Bronchial epithelial cell (primary cell): ENCODE data around the gene CERS3. TPM values are rescaled to one million over a fixed set of nuclear protein-coding genes. Genes with fewer than 3 reads are reported as not detected.

Source experiments
- DNase-seq: peaks from one replicate; pipeline ENCODE4 v3.0.0-alpha.2; 2010; ENCODE audit warnings: low read depth
- FAIRE-seq: peaks from 2 replicates; lab custom pipeline; 2011; peaks lifted over from hg19 to GRCh38; lab: Jason Lieb, UNC
- H3K27me3 ChIP-seq: 2 replicates; pipeline ENCODE4 v1.5.1; 2011; ENCODE audit warnings: low read length; ENCODE audit not compliant: control insufficient read depth, insufficient read depth
- H3K36me3 ChIP-seq: 2 replicates; pipeline ENCODE4 v1.5.1; 2011; ENCODE audit warnings: low read length; ENCODE audit not compliant: control insufficient read depth, insufficient read depth
- H3K4me3 ChIP-seq: 2 replicates; pipeline ENCODE4 v1.5.1; 2011; ENCODE audit warnings: mild to moderate bottlenecking, low read depth, low read length, control low read depth
- CTCF ChIP-seq: IDR thresholded peaks from 2 replicates; pipeline ENCODE4 v1.5.1; 2011; ENCODE audit warnings: mild to moderate bottlenecking, moderate library complexity, low read length, control low read depth, inconsistent platforms; ENCODE audit not compliant: insufficient read depth, severe bottlenecking
- total RNA-seq: library from RNA; depleted of rRNA; stranded (reverse); fragments of >200 nt; gene quantifications from 2 replicates; pipeline ENCODE4 v1.2.1, GENCODE V29; 2014

Gene CERS3
- total RNA-seq, 1 donor from 2014 or later, result 4.7 TPM

- FAIRE-seq, result no peak
- Histone ChIP-seq H3K4me3 (no peak overlapping the region), H3K36me3 (no peaks in the 10 kb centered on the region), H3K27me3 (peaks cover 2% of the 10 kb centered on the region)
- TF ChIP-seq CTCF, result no peak
- no peak for DNase-seq
Observed at GRCh38 chr15:100373942-100374341, 154.8 kb downstream of the CERS3 start.

GRCh38 chr15:100373120-100373896 is 155.4 kb downstream of the CERS3 start:
- no peak for DNase-seq
- TF ChIP-seq CTCF, result no peak
- no peak for FAIRE-seq
- Histone ChIP-seq H3K36me3 (no peaks in the 10 kb centered on the region), H3K4me3 (peak overlapping the region; percentile 25), H3K27me3 (peaks cover 2% of the 10 kb centered on the region)

DNA sequence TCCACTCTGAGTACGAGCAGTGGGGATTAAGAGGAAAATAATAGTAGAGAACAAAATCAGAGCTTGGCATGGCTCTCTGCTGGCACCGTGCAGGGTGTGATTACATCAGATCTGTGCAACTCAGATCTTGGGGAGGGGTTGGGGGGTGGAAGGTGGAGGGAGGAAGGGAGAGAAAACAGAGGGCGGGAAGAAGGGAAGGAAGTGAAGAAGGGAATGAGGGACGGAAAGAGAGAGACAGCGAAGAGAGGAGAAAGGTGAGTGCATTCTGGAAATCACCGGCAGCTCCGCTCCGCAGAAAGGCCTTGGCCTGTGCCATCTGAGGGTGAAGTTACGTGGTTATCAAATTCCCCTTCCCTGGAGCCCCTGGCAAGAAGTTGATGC is 156.0 kb downstream of the CERS3 start:
- TF ChIP-seq CTCF, result no peak
- DNase-seq, result peak; percentile 6
- no peak for FAIRE-seq
- H3K36me3 ChIP-seq, result no peaks in the 10 kb centered on the region
- peak overlapping the region; percentile 25 for H3K4me3 ChIP-seq
- peaks cover 2% of the 10 kb centered on the region for H3K27me3 ChIP-seq

DNA sequence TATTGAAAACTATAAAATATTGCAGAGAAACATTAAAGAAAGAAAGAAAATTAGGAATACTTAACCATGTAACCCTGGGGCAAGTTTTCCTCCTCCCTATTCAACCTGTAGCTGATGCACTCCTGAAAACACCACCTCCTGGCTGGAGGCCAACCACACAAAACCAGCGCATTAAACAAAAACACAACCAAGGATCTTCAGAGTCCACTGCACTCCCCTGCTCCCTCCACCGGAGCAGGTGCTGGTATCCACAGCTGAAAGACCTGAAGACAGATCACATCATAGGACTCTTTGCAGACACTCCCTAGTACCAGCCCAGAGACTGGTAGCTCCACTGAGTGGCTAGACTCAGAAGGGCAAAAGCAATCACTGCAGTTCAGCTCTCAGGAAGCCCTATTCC is 173.4 kb downstream of the CERS3 start:
- Histone ChIP-seq H3K36me3 (no peaks in the 10 kb centered on the region), H3K4me3 (no peak overlapping the region), H3K27me3 (no peaks in the 10 kb centered on the region)
- FAIRE-seq, result no peak
- no peak for DNase-seq
- TF ChIP-seq CTCF, result no peak

DNA sequence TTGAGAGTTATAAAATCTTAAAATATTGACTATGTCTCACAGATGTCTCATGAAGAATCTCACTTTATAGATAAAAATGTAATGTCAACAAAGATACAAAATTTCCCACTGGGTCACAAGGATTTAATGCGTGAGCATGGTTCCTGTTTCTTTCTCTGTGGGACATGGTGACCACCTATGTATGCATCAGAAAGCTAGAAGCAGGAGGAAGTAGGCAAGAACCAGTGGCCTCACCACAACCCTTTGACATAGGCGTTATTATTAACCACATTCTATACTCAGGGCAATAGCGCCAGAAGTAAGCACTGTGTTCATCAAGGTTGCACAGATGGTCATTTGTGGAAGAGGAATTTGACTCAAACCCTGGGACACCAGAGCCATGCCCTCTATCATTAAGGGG is 175.3 kb downstream of the CERS3 start:
- H3K27me3 ChIP-seq, result no peaks in the 10 kb centered on the region
- no peak overlapping the region for H3K4me3 ChIP-seq
- no peaks in the 10 kb centered on the region for H3K36me3 ChIP-seq
- TF ChIP-seq CTCF, result no peak
- no peak for DNase-seq
- no peak for FAIRE-seq
